NCI-H1436 treated with DMSO at 0.1 percent for 48 hours (cell line): ENCODE measurements around the gene TBC1D21.

ENCODE experiments used
- DNase-seq: peaks from one replicate; lab custom pipeline; 2025; lab: John Stamatoyannopoulos, UW

Gene TBC1D21

GRCh38 chr15:73889053-73889761 is 15.8 kb downstream of the TBC1D21 start:
- DNase-seq: no peak

DNA sequence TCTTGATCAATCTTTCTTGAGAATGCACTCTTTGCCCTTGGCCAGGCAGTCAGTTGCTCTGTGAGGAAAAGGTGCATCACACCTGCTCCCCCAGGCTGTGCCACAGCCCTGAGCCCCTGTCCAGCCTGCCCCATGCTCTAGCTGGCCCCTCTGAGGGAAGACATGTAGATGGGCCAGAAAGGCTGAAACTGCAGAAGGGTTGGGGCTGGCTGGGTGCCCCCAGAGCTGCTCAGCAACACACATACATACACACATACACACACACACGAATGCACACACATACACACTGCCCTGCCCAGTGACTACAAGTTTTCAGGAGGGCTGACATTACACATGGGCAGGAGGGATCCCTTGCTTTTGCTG is 16.4 kb downstream of the TBC1D21 start:
- DNase-seq: no peak

DNA sequence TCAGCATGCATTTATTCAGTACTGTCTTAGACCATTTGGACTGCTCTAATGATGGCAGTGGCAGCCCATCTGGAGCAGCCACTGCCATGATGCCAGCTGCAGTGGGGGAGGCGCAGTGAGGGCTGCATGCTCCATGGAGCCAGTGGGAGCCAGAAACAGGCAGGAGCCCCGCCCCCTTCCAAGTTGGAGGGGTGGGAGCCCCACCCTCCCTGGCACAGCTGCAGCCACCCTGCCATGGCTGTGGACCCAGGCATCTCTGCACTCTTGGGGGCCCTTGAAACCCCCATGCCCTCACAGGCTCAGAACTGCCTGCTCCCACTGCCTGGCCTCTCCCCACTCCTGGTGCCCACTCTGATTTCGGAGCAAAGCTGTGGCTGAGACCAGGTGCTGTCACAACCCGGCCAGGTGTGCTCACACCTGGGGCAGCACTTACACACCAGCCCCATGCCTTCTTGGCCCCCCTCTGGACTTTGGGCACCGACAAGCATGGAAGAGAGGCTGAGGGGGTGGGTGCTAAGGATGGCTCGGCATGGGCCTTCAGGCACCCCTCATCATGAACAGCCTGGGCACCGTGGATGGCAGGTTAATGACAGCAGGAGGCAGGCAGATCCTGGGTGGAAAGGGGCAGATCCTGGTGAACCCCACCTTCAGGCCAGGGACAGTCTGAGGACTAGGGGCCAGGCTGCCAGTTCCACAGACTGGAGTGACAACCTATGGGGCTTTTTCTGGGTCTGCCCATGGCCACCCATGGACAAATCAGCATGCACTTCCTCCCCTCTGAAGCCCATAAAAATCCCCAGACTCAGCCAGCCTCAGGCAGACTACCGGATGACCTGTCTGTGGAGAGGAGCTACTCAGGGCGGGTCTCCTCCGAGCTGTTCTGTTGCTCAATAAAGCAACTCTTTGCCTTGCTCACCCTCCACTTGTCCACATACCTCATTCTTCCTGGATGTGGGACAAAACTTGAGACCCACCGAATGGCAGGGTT is 18.3 kb downstream of the TBC1D21 start:
- DNase-seq: no peak

- DNase-seq: no peak
Observed at GRCh38 chr15:73892446-73893226, 19.3 kb downstream of the TBC1D21 start.

GRCh38 chr15:73894133-73894814 is 20.9 kb downstream of the TBC1D21 start:
- no peak for DNase-seq

- DNase-seq: no peak
Observed at GRCh38 chr15:73897441-73898261, 24.3 kb downstream of the TBC1D21 start.

DNA sequence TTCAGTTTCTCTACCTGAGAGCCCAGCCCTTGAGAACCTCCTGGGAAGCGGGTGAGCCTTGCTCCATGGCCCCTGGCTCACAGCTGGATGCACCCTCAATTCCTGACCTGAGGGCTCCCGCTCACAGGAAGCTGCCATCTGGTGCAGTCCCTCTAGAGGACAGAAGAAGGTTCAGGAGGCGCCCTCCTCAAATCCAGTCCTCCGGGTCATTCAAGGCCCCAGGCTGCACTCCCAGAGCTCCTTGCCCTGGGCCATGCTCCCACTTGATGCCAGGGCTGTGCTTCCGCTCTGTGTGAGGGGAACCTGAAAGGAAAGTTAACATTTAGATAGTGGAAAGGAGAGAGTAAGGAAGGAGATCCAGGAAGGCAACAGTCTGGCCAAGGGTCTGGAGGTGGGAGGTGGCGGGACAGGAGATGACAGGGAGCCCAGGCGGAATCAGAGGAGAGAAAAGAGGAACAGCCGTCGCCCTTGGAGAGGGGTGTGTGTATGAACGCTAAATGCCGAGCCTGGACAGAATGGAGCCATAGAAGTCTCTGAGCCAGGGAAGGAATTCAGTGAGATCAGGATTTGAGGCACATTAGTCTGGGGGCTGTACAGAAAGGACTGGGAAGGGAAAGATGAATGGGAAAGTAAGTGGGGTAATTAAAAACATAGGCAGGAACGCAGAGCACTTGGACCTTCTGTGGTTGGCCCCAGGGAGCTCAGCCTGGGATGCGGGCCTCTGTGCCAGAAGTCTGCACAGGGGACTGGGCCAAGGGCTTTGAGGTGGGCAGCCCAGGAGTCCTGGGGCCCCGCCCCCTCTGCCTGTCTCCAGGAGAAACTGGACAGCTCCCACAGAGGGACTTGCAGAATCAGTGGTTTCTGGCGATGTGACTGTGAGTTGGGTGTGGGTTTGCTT is 26.1 kb downstream of the TBC1D21 start:
- no peak for DNase-seq

GRCh38 chr15:73900095-73900712 is 26.8 kb downstream of the TBC1D21 start:
- DNase-seq: no peak

DNA sequence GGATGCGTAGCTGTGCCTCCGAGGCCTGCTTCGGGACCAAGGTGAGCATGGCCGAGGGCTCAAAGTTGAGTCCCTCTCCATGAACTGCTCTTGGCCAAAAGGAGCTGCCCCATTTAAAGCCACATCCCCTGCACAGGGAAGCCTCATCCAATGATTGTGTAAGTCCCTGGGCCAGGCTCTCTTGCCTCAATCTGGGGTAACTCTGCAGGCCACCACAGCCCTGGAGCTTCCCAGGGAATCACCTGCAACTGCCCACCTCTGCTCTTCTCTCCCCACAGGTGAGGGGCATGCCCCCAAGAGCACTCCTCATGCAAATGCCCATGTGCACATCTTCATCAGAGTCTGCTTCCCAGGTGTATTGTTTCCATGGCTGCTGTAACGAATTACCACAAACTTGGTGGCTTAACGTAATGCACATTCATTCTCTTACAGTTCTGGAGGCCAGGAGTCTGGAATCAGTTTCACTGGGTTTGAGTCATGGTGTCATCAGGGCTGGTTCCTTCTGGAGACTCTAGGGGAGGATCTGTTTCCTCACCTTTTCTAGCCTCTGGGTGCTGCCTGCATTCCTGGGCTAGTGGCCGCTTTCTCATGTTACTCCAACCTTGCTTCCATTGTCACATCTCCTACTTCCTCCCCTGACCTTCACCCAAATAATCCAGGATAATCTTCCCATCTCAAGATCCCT is 27.9 kb downstream of the TBC1D21 start:
- no peak for DNase-seq

- no peak for DNase-seq
Observed at GRCh38 chr15:73902121-73903020, 29.0 kb downstream of the TBC1D21 start.

DNA sequence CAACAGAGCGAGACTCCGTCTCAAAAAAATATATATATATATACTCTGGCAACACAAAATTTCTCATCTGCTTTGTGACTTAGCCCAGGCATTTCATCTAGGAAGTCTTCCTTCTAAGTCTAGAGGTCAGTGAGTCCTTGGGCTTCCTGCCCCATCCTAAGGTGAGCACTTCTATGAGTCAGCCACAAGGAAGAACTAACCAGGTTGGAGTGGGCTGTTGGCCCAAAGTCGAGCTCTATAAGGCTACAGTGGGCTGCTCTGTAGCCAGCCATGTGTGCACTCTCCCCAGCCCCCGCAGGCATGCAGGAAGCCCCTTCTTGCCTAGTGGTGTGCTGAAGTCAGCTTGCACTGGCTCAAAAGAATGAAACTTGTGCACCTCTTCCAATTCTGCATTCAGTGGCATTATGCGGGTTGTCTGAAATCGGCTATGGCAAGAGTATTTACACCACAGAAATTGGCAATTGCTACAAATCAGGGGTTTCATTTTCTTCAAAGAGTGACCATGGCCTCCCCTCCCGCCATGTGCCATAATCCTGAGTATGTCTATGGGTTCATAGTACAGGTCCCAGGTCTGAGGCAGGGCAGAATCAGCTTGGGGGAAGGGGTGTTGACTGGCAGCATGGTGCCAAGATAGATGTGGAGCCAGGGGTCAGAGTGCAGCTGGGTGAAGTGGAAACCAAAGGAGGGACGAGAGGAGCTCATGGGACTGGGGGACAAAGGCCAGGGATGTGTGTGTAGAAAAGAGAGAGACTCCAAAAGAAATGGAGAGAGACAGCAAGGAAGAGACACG is 30.9 kb downstream of the TBC1D21 start:
- no peak for DNase-seq

- no peak for DNase-seq
Observed at GRCh38 chr15:73905225-73905827, 32.0 kb downstream of the TBC1D21 start.

- no peak for DNase-seq
Observed at GRCh38 chr15:73906346-73907034, 33.1 kb downstream of the TBC1D21 start.

DNA sequence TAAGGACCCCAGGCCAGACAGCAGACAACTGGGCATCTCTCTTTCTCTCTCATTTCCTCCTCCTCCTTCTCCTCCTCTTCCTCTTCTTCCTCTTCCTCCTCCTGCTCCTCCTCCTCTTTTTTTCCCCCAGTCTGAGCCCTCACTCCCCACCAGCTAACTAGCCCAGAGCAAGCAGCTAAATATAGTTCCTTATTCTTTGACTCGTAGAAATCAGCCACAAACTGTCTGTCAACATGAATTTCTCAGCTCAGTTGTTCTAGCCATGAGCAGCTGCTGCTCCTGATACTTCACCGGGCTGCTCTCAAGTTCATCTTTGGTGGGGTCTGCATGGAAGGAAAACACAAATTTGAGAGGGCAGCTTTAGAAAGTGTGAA is 33.7 kb downstream of the TBC1D21 start:
- no peak for DNase-seq

DNA sequence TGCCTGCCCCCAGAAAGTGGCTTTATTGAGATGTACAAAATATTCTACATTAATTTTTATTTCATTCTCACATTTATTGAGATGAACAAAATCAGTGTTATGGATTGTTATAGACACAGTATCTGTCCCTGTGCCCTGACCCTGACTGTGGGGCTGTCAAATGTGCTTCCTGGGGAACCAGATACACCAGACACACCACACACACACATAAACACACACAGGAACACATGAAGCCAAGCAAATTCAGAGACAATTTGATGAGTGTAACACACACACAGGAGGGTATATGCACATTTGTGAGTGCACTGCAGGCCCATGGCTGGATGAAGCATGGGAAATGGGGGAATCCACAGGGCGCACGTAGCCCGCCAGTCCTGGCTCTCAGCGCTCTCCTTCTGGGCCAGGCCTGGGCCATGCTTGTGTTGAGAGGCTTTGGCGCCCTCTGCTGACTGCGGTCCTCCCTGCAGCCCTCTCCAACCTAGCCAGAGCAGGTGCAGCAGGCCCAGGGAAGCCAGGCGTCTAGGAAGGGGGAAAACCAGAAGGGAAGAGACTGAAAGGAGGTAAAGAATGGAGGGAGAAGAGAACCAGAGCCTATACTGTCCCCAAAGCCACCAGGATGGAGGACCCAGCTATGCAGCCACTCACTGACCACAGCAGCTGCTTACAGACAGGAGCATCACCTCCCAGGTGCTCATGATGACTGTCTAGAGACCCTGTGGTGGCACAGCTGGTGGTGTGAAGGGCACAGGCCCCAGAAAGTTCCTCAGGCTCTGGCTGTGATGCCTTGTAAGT is 34.9 kb downstream of the TBC1D21 start:
- no peak for DNase-seq
